GM21367 (cell line): ENCODE data around the gene PDLIM5.
"Not testable (repeated sequence)": the region's sequence is repeated elsewhere in the genome, so short reads cannot be mapped to it uniquely, and the experiment has no call there.

Experiments
- ATAC-seq: cut with Tn5 transposase; IDR thresholded peaks from one replicate; pipeline ENCODE4 v1.9.1; 2021; ENCODE audit not compliant: unreplicated experiment

The PDLIM5 gene

DNA sequence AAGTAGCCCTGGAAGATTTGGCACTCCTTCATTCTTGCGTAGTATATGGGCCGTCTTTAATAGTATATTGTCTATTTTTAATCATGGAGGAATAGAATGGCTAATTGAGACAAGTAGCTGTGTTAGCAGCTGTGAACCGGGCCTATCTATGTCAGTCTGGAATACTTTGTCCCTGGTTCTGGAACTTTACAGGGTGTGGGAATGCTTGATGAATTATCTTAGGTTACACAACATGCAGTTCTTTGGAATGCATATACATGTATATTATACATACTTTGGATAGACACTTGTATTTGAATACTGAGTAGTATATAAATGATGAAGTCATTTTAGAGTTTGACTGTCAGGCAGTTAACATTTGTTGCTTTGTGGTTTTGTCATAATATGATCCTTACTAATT is 37.4 kb downstream of the PDLIM5 start:
- ATAC-seq = no peak

GRCh38 chr4:94490437-94490836 is 38.7 kb downstream of the PDLIM5 start:
- no peak for ATAC-seq

DNA sequence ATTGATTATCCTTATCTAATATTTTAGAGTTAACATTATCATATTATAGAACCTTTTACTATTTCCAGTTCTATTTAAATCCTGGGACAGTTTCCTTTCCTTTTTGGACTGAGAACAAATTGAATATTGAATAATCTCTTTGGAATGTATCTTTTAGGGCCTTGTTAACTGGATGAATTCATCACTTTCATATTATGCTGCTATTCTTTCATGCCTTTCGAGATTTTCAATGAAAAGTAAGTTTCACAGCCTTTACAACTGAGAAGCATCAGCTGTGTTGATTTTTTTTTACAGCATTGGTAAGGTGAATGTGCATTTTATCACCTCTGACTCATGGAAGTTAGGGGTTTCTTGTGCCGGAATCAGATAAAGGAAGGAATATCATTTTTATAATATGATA is 39.6 kb downstream of the PDLIM5 start:
- no peak for ATAC-seq

- ATAC-seq = no peak
These were observed 43.7 kb downstream of the PDLIM5 start for GRCh38 chr4:94495408-94495807.

DNA sequence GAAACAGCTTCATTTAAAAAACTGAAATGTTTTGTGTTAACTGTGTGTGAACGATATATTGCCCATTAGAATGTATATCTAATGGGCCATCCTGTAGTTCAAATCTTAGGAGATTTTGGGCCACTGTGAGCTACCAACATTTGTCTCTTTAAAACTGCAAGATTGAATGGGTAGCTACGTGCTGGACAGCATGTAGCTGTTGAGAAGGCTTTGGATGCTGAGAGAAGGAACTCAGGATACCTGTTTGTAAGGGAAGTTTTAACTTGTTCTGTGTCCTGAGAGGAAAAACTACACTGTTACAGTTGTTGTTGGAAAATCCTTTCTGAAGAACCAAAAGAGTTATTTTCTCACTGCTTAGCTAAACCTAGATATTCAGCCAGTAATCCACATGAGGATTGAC is 45.9 kb downstream of the PDLIM5 start:
- no peak for ATAC-seq

DNA sequence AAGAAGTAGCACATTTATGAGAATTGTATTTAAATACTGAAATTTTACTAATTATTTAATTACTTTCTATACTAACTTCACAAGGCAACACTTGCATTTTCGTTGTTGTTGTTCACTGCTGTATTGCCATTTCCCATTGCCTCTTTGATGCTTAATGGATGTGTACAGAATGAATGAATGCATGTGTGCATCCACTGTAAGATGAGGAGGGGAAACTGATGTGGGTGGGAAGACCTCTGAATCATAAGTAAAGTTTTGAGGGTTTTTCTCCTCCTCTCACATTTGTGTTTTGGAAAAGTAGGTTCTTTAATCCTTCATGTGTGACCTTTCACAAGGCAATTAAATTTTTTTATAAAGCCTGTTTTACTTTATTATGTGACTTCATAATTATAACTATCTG is 46.8 kb downstream of the PDLIM5 start:
- no peak for ATAC-seq

- no peak for ATAC-seq
These were observed 48.9 kb downstream of the PDLIM5 start for GRCh38 chr4:94500685-94501084.

DNA sequence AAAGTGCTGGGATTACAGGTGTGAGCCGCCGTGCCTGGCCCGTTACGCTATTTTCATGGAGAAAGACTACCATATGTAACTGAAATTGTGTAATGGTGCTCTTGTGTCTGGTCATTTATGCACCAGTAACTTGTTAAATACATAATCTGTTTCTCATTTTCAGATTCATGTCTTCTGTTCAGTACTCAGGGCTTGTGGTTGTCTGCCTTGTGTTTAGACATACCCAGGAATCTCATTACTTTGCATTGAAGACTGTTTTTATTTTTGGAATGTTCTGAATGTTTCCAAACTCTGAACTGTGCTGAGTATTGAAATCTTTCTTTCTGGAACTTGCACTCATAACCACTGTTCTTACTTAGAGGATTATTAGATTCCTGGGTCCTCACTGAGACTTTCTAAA is 52.8 kb downstream of the PDLIM5 start:
- ATAC-seq = no peak

DNA sequence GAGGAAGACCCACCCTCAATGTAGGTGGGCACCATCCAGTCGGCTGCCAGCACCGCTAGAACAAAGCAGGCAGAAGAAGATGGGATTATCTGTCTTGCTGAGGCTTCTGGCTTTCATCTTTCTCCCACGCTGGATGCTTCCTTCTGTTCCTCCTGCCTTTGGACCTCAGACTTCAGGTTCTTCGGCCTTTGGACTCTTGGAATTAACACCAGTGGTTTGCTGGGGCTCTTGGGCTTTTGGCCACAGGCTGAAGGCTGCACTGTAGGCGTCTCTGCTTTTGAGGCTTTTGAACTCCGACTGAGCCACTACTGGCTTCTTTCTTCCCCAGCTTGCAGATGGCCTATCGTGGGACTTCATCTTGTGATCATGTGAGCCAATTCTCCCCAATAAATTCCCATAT is 55.1 kb downstream of the PDLIM5 start:
- no peak for ATAC-seq

GRCh38 chr4:94507281-94507680 is 55.5 kb downstream of the PDLIM5 start:
- ATAC-seq = no peak

GRCh38 chr4:94507708-94508107 is 56.0 kb downstream of the PDLIM5 start:
- no peak for ATAC-seq

DNA sequence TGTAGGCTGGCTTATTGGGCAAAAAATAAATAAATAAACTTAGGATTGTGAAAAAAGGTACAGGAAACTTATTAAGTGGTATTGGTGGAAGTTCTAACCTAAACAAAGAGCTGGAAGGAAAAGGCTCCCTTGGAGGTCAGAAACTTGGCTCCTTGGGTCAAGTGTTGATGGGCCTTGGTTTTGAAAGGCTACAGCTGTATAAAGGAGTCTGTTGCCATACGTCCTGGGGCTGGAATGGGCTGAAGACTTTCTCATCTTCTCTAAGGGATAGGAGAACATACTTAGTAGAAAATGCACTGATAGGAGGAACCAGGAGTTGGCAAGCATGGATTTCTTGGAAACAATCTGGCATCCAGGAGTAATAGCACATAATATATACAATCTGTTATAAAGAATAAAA is 56.6 kb downstream of the PDLIM5 start:
- no peak for ATAC-seq

DNA sequence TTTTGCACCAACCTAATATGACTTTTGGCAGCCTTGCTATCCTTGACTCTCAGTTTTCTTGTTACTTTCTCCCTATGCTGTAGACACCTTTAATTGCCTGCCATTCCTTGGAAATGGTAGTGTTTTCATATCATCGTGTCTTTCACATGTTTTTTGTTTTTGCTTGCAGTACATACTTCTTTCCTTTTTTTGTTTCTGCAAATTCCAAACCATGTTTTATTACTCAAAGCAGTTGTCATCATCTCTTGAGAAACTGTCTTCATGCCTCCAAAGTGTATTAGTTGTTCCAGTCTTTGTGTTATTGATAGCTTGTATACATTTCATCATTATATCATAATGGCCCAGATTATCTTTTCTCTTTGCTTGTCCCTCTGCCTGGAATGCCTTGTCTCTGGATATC is 57.1 kb downstream of the PDLIM5 start:
- ATAC-seq = no peak

- no peak for ATAC-seq
These were observed 59.8 kb downstream of the PDLIM5 start for GRCh38 chr4:94511591-94511990.

- ATAC-seq = not testable (repeated sequence)
These were observed 61.8 kb downstream of the PDLIM5 start for GRCh38 chr4:94513532-94513931.

DNA sequence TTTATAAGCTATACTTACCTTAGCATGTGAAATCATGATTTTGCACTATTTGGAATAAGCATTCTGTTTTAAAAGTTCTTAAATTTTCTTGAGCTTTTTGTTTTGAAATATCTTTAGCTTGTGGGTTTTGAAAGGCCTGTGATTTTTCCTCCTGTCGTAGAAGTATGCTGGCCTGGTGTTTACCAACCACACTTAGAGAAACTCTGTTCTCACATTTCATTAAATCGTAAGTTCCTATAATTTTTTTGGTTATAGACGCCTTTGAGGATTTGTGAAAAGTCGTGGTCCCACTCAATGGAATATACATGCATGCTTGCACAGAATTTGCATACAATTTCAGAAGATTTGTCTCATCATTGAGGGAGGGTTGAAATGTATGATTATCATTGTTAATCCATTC is 63.6 kb downstream of the PDLIM5 start:
- ATAC-seq = no peak

DNA sequence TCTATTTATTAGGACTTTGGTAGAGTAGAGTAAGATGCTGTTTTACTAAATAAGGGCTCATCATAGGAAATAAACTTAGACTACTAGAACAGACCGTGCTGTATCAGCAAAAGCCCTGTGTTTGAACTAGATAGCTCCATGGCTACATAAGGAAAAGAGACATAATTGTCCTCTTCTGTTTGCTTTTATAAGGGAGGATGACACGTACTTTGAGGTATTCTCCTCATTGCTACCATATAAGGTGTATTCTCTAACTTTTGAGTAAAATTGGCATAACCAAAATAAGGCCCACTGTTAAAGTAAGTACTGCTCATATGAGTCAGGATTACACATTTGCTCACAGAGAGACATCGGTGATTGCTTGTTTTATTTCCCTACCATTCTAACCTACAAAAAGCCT is 64.3 kb downstream of the PDLIM5 start:
- no peak for ATAC-seq

- ATAC-seq = no peak
These were observed 65.3 kb downstream of the PDLIM5 start for GRCh38 chr4:94516999-94517398.

DNA sequence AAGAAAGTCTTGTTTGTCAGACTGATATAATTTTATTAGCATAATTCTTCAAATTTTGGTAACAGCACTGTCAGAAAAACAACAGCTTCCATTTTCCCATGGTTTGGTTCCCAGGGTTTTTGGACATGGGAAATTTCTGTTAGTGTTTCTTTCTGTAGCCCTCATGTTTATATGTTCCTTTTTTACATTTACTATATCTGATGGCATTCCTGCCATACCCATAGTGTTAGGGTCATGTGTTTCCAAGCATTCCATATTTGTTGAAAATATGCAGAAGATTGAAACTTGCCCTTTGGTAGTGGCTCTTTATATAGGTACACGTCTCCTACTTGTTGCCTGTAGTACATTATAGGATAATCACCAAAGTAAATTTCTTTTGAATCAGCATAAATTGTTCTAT is 65.8 kb downstream of the PDLIM5 start:
- ATAC-seq = no peak

DNA sequence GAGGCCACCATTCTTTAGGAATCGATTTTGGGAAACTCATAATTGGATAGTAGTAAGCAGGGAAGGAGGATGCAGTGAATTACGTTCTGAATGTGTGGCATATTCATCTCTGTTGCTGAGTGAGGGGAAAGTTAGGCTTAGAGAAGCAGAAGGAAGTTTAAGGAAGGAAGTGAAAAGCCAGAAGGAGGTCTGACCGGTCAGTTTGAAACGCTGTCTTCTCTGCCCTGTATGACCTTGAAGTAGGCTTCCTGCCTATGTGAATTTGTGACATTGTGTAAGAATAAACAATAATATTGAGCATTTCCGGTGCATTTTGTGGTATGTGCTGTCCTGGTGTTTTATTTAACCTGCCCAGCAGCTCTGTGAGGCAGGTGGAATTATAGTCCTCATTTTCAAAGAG is 67.3 kb downstream of the PDLIM5 start:
- ATAC-seq = no peak

DNA sequence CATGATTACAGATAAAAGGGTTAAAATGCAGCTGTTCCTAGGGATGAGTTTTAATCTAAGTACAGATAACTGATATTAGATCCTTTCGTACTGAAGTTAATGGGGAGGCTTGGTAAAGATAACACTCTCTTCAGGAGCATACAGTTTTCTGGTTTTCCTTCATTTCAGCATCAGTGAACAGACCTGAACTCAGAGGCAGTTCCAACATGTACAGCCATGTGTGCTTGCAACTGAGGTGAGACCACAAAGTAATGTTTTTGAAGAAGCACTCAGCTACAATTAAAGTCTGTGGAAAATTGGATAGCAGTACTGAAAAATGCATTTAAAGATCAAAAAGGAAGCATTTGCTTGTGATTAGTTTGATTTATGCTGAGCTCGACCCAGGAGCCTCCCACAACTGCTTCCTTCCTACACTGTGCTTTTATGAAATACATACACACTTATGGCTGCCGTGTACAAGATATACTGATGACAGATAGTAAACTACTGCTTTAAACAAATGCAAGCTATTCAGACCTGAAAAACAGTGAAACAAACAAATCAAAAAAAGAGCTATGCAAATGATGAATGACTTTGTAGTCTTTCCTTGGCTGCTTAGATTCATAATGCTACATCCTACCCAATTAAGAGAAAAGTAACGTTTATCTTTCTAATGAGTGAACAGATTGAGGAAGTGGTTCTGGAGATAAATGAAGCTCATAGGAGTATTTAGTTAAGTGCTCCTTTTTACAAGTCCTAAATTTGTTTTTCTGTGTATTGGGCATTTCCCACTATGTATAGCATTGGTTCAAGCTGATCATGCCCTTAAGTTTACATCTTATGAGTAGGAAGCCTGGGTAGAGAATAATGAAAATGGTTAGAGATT is 68.4 kb downstream of the PDLIM5 start:
- ATAC-seq = peak; percentile 50

GRCh38 chr4:94523033-94523580 is 71.4 kb downstream of the PDLIM5 start:
- no peak for ATAC-seq

DNA sequence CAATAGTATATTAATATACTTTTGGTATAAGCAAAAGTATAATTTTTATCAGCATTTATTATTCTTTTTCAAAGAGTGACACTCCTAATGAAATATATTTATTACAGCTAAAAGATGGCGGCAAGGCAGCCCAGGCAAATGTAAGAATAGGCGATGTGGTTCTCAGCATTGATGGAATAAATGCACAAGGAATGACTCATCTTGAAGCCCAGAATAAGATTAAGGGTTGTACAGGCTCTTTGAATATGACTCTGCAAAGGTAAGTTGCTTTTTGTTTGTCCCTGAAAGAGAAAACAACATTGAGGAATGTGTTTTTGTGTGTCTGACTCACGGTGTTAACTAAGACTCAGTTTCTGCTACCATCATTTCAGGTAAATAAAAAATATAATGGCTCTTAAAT is 71.9 kb downstream of the PDLIM5 start:
- ATAC-seq = no peak
